GM19193 (cell line): ENCODE measurements around the gene LRRC17.

ENCODE experiments used
- POLR2A ChIP-seq: IDR thresholded peaks from 4 replicates; pipeline ENCODE4 v1.6.1; 2011; ENCODE audit not compliant: insufficient read depth, insufficient read length; ENCODE audit errors: extremely low read depth

The LRRC17 gene

GRCh38 chr7:102991540-102992214 is 78.9 kb downstream of the LRRC17 start:
- no peak for TF ChIP-seq POLR2A

DNA sequence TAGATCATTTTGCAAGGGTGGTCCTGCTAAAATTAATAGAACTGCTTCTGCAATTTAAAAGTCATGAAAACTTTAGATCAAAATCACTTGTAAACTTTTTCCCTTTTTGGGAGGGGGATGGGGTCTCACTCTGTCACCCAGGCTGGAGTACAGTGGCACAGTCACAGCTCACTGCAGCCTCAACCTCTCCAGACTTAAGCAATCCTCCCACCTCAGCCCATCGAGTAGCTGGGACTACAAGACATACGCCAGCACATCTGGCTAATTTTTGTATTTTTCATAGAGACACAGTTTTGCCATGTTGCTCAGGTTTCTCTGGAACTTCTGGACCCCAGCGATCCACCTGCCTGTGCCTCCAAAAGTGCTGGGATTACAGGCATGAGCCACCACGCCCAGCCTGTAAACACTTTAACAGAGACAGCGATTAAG is 79.7 kb downstream of the LRRC17 start:
- no peak for TF ChIP-seq POLR2A

GRCh38 chr7:102992938-102993717 is 80.3 kb downstream of the LRRC17 start:
- TF ChIP-seq POLR2A = no peak

- TF ChIP-seq POLR2A = no peak
Measured at GRCh38 chr7:102993718-102994029, 80.9 kb downstream of the LRRC17 start.

- no peak for TF ChIP-seq POLR2A
Measured at GRCh38 chr7:102994567-102994966, 81.8 kb downstream of the LRRC17 start.
